Lower lobe of right lung (tissue), 2 donors: ENCODE data around the gene NID2. TPM values are rescaled to one million over a fixed set of nuclear protein-coding genes. Genes with fewer than 3 reads are reported as not detected.

ENCODE experiments used
- ATAC-seq, 2 donors: fragments of 200-7000 bp; cut with Tn5 transposase; one replicate each; pipeline ENCODE4 v1.9.1; 2020 to 2022; ENCODE audit warnings: mild to moderate bottlenecking in 2 of 2, moderate library complexity in 2 of 2
- DNase-seq: peaks from one replicate; pipeline ENCODE4 v3.0.0-alpha.2; 2020
- H3K27ac ChIP-seq: fragments of 200-600 bp; one replicate; pipeline ENCODE4 v1.8.0; 2022
- H3K27me3 ChIP-seq: fragments of 200-600 bp; one replicate; pipeline ENCODE4 v1.8.0; 2022; ENCODE audit warnings: low read depth
- H3K36me3 ChIP-seq: fragments of 200-600 bp; one replicate; pipeline ENCODE4 v1.8.0; 2022; ENCODE audit warnings: mild to moderate bottlenecking
- H3K4me1 ChIP-seq: fragments of 200-600 bp; one replicate; pipeline ENCODE4 v1.8.0; 2022
- H3K4me3 ChIP-seq: fragments of 200-600 bp; one replicate; pipeline ENCODE4 v1.8.0; 2022; ENCODE audit warnings: mild to moderate bottlenecking
- H3K9me3 ChIP-seq: fragments of 200-600 bp; one replicate; pipeline ENCODE4 v1.8.0; 2022
- CTCF ChIP-seq: fragments of 200-600 bp; IDR thresholded peaks from one replicate; pipeline ENCODE4 v1.8.0; 2022; ENCODE audit warnings: antibody characterized with exemption, mild to moderate bottlenecking
- intact Hi-C: fragments of 100-400 bp; cut with DNase I; formaldehyde crosslinking; loops from one replicate; pipeline ENCODE4 v1.11.0; 2022
- total RNA-seq: library from RNA; stranded (reverse); fragmentation: NEBNext Ultra II Directional; extraction: Animal tissue kit (Norgen Biotek cat#: 25700); gene quantifications from one replicate; pipeline ENCODE4 v1.2.1, GENCODE V29; 2021
- donor health status: DM: no; HTN: yes; CAD: no; lungs with severe emphysema.

Gene NID2
- total RNA-seq, 1 donor from 2014 or later: 14.6 TPM

GRCh38 chr14:52094546-52095271 lies 25.9 kb upstream of the NID2 start:
- Histone ChIP-seq H3K4me3 (no peak overlapping the region), H3K9me3 (no peaks in the 10 kb centered on the region), H3K27ac (no peak overlapping the region), H3K27me3 (no peaks in the 10 kb centered on the region), H3K4me1 (no peaks in the 10 kb centered on the region), H3K36me3 (no peaks in the 10 kb centered on the region)
- TF ChIP-seq CTCF: no peak
- intact Hi-C loops: no loop called here
- ATAC-seq (no peak), DNase-seq (no peak)

GRCh38 chr14:52091928-52092327 lies 23.1 kb upstream of the NID2 start:
- H3K9me3 ChIP-seq: no peaks in the 10 kb centered on the region
- no peak for ATAC-seq
- no peaks in the 10 kb centered on the region for H3K36me3 ChIP-seq
- H3K27me3 ChIP-seq: no peaks in the 10 kb centered on the region
- H3K4me3 ChIP-seq: no peak overlapping the region
- TF ChIP-seq CTCF: no peak
- no peaks in the 10 kb centered on the region for H3K4me1 ChIP-seq
- no peak overlapping the region for H3K27ac ChIP-seq
- intact Hi-C loops: no loop called here
- no peak for DNase-seq

- no peaks in the 10 kb centered on the region for H3K9me3 ChIP-seq
- ATAC-seq (no peak), DNase-seq (no peak)
- intact Hi-C loops: no loop called here
- H3K36me3 ChIP-seq: no peaks in the 10 kb centered on the region
- no peak overlapping the region for H3K27ac ChIP-seq
- no peaks in the 10 kb centered on the region for H3K4me1 ChIP-seq
- no peak for TF ChIP-seq CTCF
- H3K4me3 ChIP-seq: no peak overlapping the region
- no peaks in the 10 kb centered on the region for H3K27me3 ChIP-seq
These were observed 22.1 kb upstream of the NID2 start for GRCh38 chr14:52090936-52091335.

- no peaks in the 10 kb centered on the region for H3K27me3 ChIP-seq
- H3K4me3 ChIP-seq: no peak overlapping the region
- intact Hi-C loops: no loop called here
These were observed 20.4 kb upstream of the NID2 start for GRCh38 chr14:52089218-52089617.

GRCh38 chr14:52086711-52087110 lies 17.9 kb upstream of the NID2 start:
- Histone ChIP-seq H3K27ac (no peak overlapping the region), H3K9me3 (no peaks in the 10 kb centered on the region), H3K36me3 (no peaks in the 10 kb centered on the region), H3K4me1 (no peaks in the 10 kb centered on the region), H3K4me3 (no peak overlapping the region), H3K27me3 (no peaks in the 10 kb centered on the region)
- no peak for DNase-seq
- no peak for TF ChIP-seq CTCF
- intact Hi-C loops: no loop called here
- no peak for ATAC-seq

More at GRCh38 chr14:52089218-52089617, 20.4 kb upstream of the NID2 start:
- Histone ChIP-seq H3K9me3 (no peaks in the 10 kb centered on the region), H3K27ac (no peak overlapping the region), H3K36me3 (no peaks in the 10 kb centered on the region), H3K4me1 (no peaks in the 10 kb centered on the region)
- no peak for ATAC-seq
- TF ChIP-seq CTCF: no peak
- no peak for DNase-seq
